T47D (cell line): ENCODE measurements around the gene ADAMTS15.

Experiments
- DNase-seq, 2 experiments: peaks; one replicate each; pipeline versions ENCODE4 v3.0.0 to v3.0.0-alpha.2; 2011 to 2012; ENCODE audit warnings: low read depth in 1 of 2, low spot score in 1 of 2
- JUND ChIP-seq: IDR thresholded peaks from 2 replicates; pipeline ENCODE4 v1.6.1; 2012; ENCODE audit warnings: low read depth
- in situ Hi-C: cut with HindIII; loops from 2 replicates; pipeline ENCODE4 v1.10.0; 2016; ENCODE audit warnings: low sequenced_read_pairs, low pct_unique_long_range_greater_than_20kb

Gene ADAMTS15, protein sequence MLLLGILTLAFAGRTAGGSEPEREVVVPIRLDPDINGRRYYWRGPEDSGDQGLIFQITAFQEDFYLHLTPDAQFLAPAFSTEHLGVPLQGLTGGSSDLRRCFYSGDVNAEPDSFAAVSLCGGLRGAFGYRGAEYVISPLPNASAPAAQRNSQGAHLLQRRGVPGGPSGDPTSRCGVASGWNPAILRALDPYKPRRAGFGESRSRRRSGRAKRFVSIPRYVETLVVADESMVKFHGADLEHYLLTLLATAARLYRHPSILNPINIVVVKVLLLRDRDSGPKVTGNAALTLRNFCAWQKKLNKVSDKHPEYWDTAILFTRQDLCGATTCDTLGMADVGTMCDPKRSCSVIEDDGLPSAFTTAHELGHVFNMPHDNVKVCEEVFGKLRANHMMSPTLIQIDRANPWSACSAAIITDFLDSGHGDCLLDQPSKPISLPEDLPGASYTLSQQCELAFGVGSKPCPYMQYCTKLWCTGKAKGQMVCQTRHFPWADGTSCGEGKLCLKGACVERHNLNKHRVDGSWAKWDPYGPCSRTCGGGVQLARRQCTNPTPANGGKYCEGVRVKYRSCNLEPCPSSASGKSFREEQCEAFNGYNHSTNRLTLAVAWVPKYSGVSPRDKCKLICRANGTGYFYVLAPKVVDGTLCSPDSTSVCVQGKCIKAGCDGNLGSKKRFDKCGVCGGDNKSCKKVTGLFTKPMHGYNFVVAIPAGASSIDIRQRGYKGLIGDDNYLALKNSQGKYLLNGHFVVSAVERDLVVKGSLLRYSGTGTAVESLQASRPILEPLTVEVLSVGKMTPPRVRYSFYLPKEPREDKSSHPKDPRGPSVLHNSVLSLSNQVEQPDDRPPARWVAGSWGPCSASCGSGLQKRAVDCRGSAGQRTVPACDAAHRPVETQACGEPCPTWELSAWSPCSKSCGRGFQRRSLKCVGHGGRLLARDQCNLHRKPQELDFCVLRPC

DNA sequence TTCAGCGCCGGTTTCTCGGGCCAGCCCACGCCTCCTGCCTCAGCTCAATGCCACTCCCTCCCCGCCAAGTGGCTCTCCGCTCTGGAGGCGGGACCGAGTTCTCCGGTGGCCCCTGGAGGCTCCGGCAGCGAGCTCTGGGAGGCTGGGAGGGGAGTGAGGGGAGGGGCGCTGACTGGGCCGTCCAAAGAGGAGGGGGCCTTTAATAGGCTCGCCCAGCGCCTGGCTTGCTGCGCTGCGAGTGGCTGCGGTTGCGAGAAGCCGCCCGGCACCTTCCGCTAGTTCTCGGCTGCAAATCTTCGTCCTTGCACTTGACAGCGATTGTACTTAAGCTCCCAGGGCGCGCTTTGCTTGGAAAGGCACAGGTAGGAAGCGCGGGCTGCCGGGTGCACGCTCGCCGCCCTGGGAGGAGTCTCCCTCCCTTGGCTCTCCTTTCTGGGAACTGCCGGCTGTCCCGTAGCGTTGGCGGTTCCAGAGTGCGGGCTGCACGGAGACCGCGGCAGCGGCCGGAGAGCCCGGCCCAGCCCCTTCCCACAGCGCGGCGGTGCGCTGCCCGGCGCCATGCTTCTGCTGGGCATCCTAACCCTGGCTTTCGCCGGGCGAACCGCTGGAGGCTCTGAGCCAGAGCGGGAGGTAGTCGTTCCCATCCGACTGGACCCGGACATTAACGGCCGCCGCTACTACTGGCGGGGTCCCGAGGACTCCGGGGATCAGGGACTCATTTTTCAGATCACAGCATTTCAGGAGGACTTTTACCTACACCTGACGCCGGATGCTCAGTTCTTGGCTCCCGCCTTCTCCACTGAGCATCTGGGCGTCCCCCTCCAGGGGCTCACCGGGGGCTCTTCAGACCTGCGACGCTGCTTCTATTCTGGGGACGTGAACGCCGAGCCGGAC is at the start of gene ADAMTS15:
ADAMTS15 (plus strand) TSS at position 230 of the 894 bp plus-strand sequence; CDS start at position 559, 329 bp downstream.
- peak; percentile 97 to 99 for DNase-seq
- in situ Hi-C loops: loop anchor here (25.0 kb wide), 1 partner anchor 414 kb away; no protein-coding TSS in a partner anchor
- TF ChIP-seq JUND: no peak

DNA sequence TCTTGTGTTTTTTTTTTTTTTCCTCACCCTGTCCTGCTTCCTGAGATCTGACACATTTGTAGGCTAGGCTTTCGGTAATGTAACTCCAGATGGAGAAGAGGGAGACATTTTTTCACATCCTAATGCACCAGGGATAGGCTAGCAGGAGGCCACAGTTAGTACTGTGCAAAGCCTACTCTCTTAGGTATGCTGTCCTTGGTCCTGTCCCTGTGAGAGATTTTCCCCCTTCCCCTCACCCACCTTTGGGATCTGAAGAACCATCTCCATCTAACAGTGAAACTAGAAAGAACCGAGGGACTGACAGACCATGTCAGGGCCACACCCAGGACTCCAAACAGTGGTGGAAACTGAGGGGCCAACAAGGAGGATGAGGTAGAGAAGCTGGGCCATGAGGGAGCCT is 49.2 kb upstream of the ADAMTS15 start:
- TF ChIP-seq JUND: no peak
- no peak for DNase-seq
- in situ Hi-C loops: no loop called here

DNA sequence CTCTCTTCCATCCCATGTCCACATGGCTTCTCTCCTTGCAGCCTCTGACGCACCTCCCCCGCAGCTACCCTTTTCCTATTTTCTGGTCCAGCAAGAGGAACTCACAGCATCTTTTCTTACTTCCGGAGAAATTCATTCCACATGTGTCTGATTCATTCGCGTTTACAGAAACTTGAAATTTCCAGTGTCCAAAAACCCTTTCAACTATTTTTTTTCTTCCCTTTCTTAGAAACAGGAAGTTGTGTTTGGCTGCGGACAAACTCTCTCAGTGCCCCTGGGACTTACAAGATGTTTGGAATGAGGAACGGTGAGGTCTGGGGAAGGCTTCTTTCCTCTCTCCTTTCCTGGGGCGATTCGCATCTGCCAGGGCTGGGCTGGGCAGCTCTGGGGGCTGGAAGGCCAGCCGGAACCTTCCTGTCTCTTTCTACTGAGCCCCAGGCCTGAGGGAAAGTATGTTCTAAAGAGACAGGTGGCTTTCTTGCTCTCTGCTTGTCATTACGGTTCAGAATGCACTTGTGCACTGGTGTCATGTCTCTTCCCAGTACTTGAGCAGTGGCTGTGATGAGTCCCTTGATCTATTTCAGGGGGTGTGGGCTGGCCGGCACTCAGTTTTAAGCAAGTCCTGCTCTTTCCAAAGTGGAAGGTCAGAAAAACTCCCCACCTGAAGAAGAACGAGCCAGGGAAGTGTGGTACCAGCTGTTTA is 47.5 kb upstream of the ADAMTS15 start:
- DNase-seq: peak in 1 of 2 experiments; percentile 49
- no peak for TF ChIP-seq JUND
- in situ Hi-C loops: no loop called here

DNA sequence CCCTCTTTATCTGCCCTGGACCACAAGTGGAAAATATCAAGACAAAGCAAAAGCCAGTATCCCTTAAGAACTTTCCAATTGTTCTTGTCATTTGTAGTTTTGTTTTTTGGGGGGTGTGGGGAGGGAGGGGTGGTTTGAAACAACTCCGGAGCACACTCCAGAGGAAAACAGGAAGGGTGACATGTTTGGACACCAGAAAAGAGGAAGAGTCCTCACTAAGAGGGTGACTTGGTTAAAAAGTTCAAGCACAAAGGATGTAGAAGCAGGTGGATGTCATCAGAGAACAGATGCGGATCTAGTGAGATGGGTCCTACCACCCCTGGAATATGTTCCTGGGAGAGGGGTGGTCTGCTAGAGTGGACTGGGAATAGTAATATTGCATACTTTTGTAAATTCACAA is 45.9 kb upstream of the ADAMTS15 start:
- TF ChIP-seq JUND: no peak
- in situ Hi-C loops: no loop called here
- no peak for DNase-seq

DNA sequence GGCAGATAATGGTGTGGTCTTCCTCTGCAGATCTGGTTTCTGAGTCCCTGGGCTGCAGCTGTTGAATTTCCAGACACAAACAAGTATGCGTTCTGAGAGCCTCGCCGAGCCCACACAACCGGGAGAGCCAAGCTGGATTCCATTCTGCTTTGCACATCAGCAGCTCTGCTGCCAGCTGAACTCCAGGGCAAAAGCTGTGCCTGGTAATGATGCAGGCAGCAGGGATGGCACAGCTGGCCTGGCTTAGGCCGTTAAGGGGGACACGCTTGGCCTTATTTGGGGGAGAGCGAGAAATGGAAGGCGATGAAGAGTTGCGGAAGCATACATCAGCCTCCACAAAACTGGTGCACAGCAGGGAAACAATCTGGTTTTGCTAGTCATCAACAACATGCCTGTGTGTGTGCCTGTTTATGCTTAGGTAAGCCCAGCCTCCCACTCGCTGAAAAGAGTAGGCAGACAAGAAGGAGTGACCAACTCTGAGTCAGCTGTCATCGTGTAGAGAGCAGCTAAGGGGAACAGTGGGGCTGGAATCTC is 45.1 kb upstream of the ADAMTS15 start:
- in situ Hi-C loops: no loop called here
- DNase-seq: peak in 1 of 2 experiments; percentile 42
- TF ChIP-seq JUND: no peak

DNA sequence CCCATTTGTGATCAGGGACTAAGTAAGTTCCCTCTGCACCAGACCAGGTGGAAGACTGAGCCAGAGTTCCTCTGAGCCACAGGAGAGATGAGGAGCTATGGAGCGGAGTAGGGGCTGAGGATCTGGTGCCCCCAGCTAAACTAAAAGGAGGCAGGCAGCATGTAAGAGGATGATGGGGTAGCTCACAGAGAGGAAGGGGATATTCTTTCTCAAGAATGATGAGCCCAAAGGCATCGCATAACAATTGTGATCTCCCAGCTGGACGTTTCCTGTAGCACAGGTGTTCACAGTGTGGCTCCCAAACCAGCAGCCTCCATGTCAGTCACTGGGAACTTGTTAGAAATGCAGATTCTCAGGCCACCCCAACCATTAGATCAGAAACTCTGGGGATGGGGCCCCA is 44.5 kb upstream of the ADAMTS15 start:
- TF ChIP-seq JUND: no peak
- in situ Hi-C loops: no loop called here
- no peak for DNase-seq

DNA sequence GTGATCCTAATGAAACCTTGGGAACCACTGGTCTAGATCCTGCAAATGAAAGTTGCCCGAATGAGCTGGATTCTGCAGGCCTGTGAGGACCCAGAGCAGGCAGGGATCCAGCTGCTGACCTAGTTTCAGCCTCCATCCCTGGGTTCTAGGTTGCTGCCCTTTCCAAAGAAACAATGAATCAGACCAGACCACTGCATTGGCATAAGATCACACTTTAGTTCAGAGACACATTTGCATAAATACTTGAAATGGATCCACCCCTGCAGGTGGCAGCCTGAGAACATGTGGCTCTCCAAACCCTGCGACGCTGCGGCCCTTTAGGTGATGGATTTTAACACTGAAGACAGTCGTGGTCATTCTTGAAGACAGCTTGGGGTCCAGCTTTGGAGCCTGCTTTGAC is 43.7 kb upstream of the ADAMTS15 start:
- no peak for DNase-seq
- no peak for TF ChIP-seq JUND
- in situ Hi-C loops: no loop called here

DNA sequence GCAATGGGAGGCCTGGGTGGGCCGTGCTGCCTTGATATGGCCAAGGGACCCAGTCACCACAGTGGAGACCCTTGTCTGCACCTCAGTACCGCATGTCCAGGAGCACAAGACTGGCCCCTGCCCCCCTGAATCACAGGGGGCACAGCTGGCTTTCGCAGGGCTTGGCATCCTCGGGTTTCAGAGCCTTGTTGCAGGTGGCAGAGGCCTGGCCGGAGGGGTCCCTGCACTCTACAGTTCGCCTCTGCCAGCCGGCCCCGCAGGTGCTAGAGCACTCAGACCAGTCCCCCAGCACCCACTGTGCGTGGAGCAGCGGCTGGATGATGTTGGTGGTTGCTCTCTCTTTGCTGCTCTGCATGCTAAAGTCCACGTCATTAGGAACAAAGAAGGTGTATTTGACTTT is 43.0 kb upstream of the ADAMTS15 start:
- DNase-seq: no peak
- in situ Hi-C loops: no loop called here
- no peak for TF ChIP-seq JUND

DNA sequence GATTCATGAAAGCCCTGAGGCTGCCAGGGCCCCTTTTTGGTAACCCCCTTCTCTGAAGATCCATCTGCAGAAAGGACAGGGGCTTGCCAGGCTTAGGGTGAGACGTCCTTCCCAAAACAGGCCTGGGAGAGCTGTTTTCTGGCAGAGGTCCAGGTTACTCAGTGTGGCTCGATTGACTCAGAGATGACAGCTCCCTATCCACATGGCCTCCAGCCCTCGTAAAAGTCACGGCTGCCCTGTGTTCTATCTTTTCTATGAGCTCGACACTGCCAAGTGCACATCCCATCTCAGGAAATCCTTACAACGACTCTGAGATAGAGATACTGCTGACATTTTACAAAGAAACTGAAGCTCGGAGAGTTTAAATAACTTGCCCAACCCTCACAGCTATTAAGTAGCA is 40.5 kb upstream of the ADAMTS15 start:
- in situ Hi-C loops: no loop called here
- no peak for DNase-seq

DNA sequence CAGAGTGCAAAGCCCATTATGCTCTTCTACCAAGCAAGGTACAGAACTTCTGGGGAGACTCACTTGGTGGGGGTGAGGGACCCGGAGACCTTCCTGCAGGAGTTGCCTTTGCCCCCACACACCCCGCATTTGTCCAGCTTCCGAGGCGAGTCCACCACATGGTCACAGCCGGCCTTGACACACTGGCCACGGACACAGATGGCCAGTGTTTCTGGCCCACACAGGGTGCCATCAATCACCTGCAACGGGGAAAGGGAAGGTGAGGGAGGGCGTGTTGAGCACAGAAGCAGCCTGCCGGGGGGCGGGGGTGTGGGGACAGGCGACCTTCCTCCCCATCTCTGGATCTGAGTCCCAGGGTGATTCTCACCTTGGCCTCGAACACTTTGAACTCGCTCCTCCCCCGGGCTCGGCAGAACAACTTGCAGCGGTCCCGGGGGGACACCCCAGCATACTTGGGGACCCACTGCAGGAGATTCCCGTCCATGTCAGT is 40.0 kb upstream of the ADAMTS15 start:
- in situ Hi-C loops: no loop called here
- no peak for TF ChIP-seq JUND

More for the DNA sequence above, 40.5 kb upstream of the ADAMTS15 start:
- no peak for TF ChIP-seq JUND

DNA sequence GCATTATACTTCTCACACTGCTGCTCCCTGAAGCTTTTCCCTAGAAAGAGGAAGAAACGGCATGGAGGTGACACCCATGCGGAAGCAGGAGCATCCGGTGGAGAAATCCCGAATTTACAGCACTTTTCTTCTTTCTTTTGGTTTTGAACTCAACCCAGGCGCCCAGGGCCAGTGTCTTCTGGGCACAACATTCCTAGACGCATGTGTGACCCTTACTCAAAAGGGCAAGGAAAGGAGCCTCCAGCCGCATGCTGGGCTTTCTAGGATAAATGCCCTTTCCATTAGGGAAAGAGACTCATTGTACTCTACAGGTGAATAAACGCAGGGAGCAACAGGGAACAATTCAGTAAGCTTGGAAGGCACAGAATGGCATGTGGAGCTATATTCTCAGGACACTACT is 39.5 kb upstream of the ADAMTS15 start:
- in situ Hi-C loops: no loop called here
- DNase-seq: no peak
- TF ChIP-seq JUND: no peak

More for the DNA sequence above, 40.0 kb upstream of the ADAMTS15 start:
- no peak for DNase-seq
